K562 (cell line): ENCODE results near the gene CDCA4. TPM values are rescaled to one million over a fixed set of nuclear protein-coding genes. Genes with fewer than 3 reads are reported as not detected.
A peak's percentile ranks its signal among the peaks of the same experiment; 100 is the strongest.

ENCODE experiments used
- ATAC-seq: fragments of 200-7000 bp; cut with Tn5 transposase; 3 replicates; pipeline ENCODE4 v1.9.1; 2020; ENCODE audit warnings: moderate library complexity
- BruUV-seq: library from RNA; stranded (reverse); fragments of 400-500 nt; replicated peaks from 2 replicates; lab custom pipeline; 2021; lab: Mats Ljungman, UMichigan
- CTCF ChIA-PET: fragments of 300-600 bp; formaldehyde crosslinking; extraction: SDS; loops from one replicate; lab custom pipeline; 2021; ENCODE audit warnings: low intra/inter-chr PET ratio; lab: Yijun Ruan, JAX
- POLR2A ChIA-PET: fragments of 300-600, 350-650 bp; sonication (Branson Sonifier 250); formaldehyde crosslinking; extraction: SDS; loops from one replicate; lab custom pipeline; 2021; ENCODE audit warnings: antibody characterized with exemption, inconsistent platforms; lab: Yijun Ruan, JAX
- DNase-seq, 4 experiments: peaks; one replicate each; pipeline versions ENCODE4 v3.0.0 to v3.0.0-alpha.2; 2011 to 2018; ENCODE audit warnings: low spot score in 3 of 4, mixed read lengths in 3 of 4; ENCODE audit errors: extremely low read depth in 1 of 4
- FAIRE-seq: peaks from 2 replicates; lab custom pipeline; 2011; peaks lifted over from hg19 to GRCh38; lab: Jason Lieb, UNC
- H2AFZ ChIP-seq: 2 replicates; pipeline ENCODE4 v1.6.0; 2011; ENCODE audit warnings: low read depth, low read length, control low read depth, inconsistent platforms
- H3K27ac ChIP-seq: fragments of 200-600 bp; 3 replicates; pipeline ENCODE4 v1.8.0; 2011; ENCODE audit warnings: low read depth, mild to moderate bottlenecking, control low read depth, inconsistent platforms, low read length, moderate library complexity, mixed read lengths; ENCODE audit errors: extremely low read depth
- H3K27me3 ChIP-seq, 2 experiments: fragments of 300-600 bp in 1 of 2; 2 replicates in 1 of 2; 3 replicates in 1 of 2; pipeline versions ENCODE4 v1.6.0 to v1.8.0; 2011; ENCODE audit warnings: inconsistent platforms in 2 of 2, low read length in 2 of 2, mild to moderate bottlenecking in 1 of 2, mixed read lengths in 1 of 2, moderate library complexity in 1 of 2; ENCODE audit not compliant: control insufficient read depth in 2 of 2, insufficient read depth in 2 of 2
- H3K36me3 ChIP-seq: fragments of 300-600 bp; 3 replicates; pipeline ENCODE4 v1.8.0; 2011; ENCODE audit warnings: mild to moderate bottlenecking, low read length, inconsistent platforms; ENCODE audit not compliant: control insufficient read depth, insufficient read depth
- H3K4me1 ChIP-seq, 2 experiments: fragments of 200-600 bp in 1 of 2; replicated peaks in 1 of 2; 2 replicates in 1 of 2; 3 replicates in 1 of 2; pipeline versions ENCODE4 v1.5.1 to v1.8.0; 2011; ENCODE audit warnings: inconsistent platforms in 2 of 2, low read length in 2 of 2, mild to moderate bottlenecking in 1 of 2, mixed read lengths in 1 of 2, moderate library complexity in 1 of 2; ENCODE audit not compliant: control insufficient read depth in 2 of 2, insufficient read depth in 2 of 2
- H3K4me2 ChIP-seq: 2 replicates; pipeline ENCODE4 v1.6.1; 2011; ENCODE audit warnings: low read length, control low read depth, inconsistent platforms, mixed read lengths; ENCODE audit not compliant: insufficient read depth
- H3K4me3 ChIP-seq: fragments of 200-600 bp; sonication (generic), shearing (Covaris generic); 2 replicates; pipeline ENCODE4 v1.5.1; 2016; ENCODE audit warnings: control low read depth, inconsistent platforms
- H3K79me2 ChIP-seq: fragments of 200-600 bp; 3 replicates; pipeline ENCODE4 v1.8.0; 2011; ENCODE audit warnings: low read length, inconsistent platforms; ENCODE audit not compliant: control insufficient read depth, insufficient read depth
- H3K9ac ChIP-seq, 2 experiments: 2 replicates each; pipeline versions ENCODE4 v1.6.0 to v1.6.1; 2011; ENCODE audit warnings: low read depth in 2 of 2, low read length in 2 of 2, control low read depth in 1 of 2, inconsistent platforms in 1 of 2, mild to moderate bottlenecking in 1 of 2, mixed read lengths in 1 of 2; ENCODE audit not compliant: insufficient read depth in 1 of 2
- H3K9me1 ChIP-seq: one replicate; pipeline ENCODE4 v1.6.0; 2011; ENCODE audit warnings: inconsistent platforms, mild to moderate bottlenecking, low read length, moderate library complexity; ENCODE audit not compliant: control insufficient read depth, insufficient read depth
- H3K9me3 ChIP-seq: replicated peaks from 2 replicates; pipeline ENCODE4 v1.5.1; 2011; ENCODE audit warnings: low read depth, low read length, inconsistent platforms; ENCODE audit not compliant: control insufficient read depth, insufficient read depth
- H4K20me1 ChIP-seq: replicated peaks from 2 replicates; pipeline ENCODE4 v1.6.1; 2011; ENCODE audit warnings: low read length, inconsistent platforms, mixed read lengths; ENCODE audit not compliant: control insufficient read depth, insufficient read depth
- CREB1 ChIP-seq, 2 experiments: sonication (generic) in 1 of 2; formaldehyde crosslinking in 1 of 2; IDR thresholded peaks; 2 replicates each; pipeline versions ENCODE4 v1.6.1 to v1.8.0; 2012 to 2022; ENCODE audit warnings: inconsistent platforms in 1 of 2, mild to moderate bottlenecking in 1 of 2, missing genetic modification reagents in 1 of 2, moderate library complexity in 1 of 2
- CREM ChIP-seq: IDR thresholded peaks from 2 replicates; pipeline ENCODE4 v1.6.1; 2014; ENCODE audit warnings: antibody characterized with exemption, low read depth
- E2F3 ChIP-seq: fragments of 250-450 bp; sonication (Bioruptor Pico); IDR thresholded peaks from 2 replicates; pipeline ENCODE4 v1.4.0; 2020; ENCODE audit warnings: mild to moderate bottlenecking
- EWSR1 ChIP-seq: fragments of 450-650 bp; IDR thresholded peaks from 2 replicates; pipeline ENCODE4 v1.6.1; 2018; ENCODE audit warnings: borderline replicate concordance, mild to moderate bottlenecking, low read depth, moderate library complexity; ENCODE audit not compliant: partially characterized antibody
- FOXP1 ChIP-seq: sonication (generic); formaldehyde crosslinking; IDR thresholded peaks from 2 replicates; pipeline ENCODE4 v1.8.0; 2022; ENCODE audit warnings: mild to moderate bottlenecking, missing genetic modification reagents
- LARP7 ChIP-seq: fragments of 450-650 bp; IDR thresholded peaks from 2 replicates; pipeline ENCODE4 v1.6.1; 2016
- POLR2G ChIP-seq: fragments of 200-400 bp; formaldehyde crosslinking; IDR thresholded peaks from 2 replicates; pipeline ENCODE4 v1.6.1; 2017; ENCODE audit warnings: low read depth, mild to moderate bottlenecking, antibody characterized with exemption, low read length, moderate library complexity
- RFX7 ChIP-seq: fragments of 250-450 bp; sonication (Bioruptor Pico); IDR thresholded peaks from 2 replicates; pipeline ENCODE4 v1.5.1; 2021; ENCODE audit warnings: mild to moderate bottlenecking
- ZFP1 ChIP-seq: fragments of 450-650 bp; formaldehyde crosslinking; IDR thresholded peaks from 2 replicates; pipeline ENCODE4 v1.4.0; 2020; ENCODE audit warnings: mild to moderate bottlenecking, mixed read lengths
- ZNF24 ChIP-seq: fragments of 450-650 bp; IDR thresholded peaks from 2 replicates; pipeline ENCODE4 v1.6.1; 2016
- ZNF766 ChIP-seq: fragments of 200-800 bp; sonication (Bioruptor generic); conservative IDR thresholded peaks from 2 replicates; pipeline ENCODE4 v1.6.1; 2016; ENCODE audit warnings: missing genetic modification characterization, missing compliant biosample characterization
- WGBS: fragments of 100-300 bp; shearing (Covaris generic); methylation state at CpG from one replicate; pipeline ENCODE4 v1.1.6; 2016; ENCODE audit warnings: low coverage, mixed read lengths; ENCODE audit not compliant: insufficient coverage; ENCODE audit errors: missing lambda C conversion rate; 5-methylcytosine and 5-hydroxymethylcytosine counted together
- in situ Hi-C: fragments of 300-500 bp; cut with MboI; formaldehyde crosslinking; loops from 4 replicates; pipeline ENCODE4 v1.15.0; 2018; ENCODE audit warnings: inconsistent platforms, mixed read lengths
- intact Hi-C: fragments of 100-400 bp; cut with micrococcal nuclease; formaldehyde crosslinking; loops from 2 replicates; pipeline ENCODE4 v1.14.2; 2022
- polyA plus RNA-seq, 8 experiments: library from polyadenylated mRNA; depleted of rRNA in 4 of 8; stranded (reverse) in 5 of 8; unstranded in 3 of 8; fragments of >200 nt; fragmentation: Nextera tagmentation in 2 of 8; fragmentation: Illumina TruSeq in 1 of 8; extraction: Ambion mirVana in 2 of 8; extraction: Trizol in 1 of 8; gene quantifications; 2 replicates each; pipeline versions ENCODE4 v1.2.1 to v1.2.3, GENCODE V29; 2011 to 2014; ENCODE audit warnings: inconsistent platforms in 1 of 8, missing spikeins in 1 of 8
- total RNA-seq, 7 experiments: library from RNA; depleted of rRNA in 6 of 7; stranded (reverse); fragments of >200 nt in 6 of 7; fragmentation: Illumina TruSeq in 2 of 7; extraction: Trizol in 2 of 7; gene quantifications; 2 replicates each; pipeline versions ENCODE4 v1.2.1 to v1.2.3, GENCODE V29; 2011 to 2021; ENCODE audit warnings: low replicate concordance in 1 of 7
- TF ChIP-seq, protein P1 (sequence below): fragments of 250-450 bp; sonication (Bioruptor Pico); IDR thresholded peaks from 2 replicates; pipeline ENCODE4 v1.4.0; 2020; ENCODE audit warnings: mild to moderate bottlenecking, moderate library complexity
- TF ChIP-seq, protein P2 (sequence below): fragments of 200-800 bp; sonication (Bioruptor generic); IDR thresholded peaks from 2 replicates; pipeline ENCODE4 v1.6.1; 2017; ENCODE audit warnings: missing genetic modification characterization, missing compliant biosample characterization
- TF ChIP-seq, protein P3 (sequence below): fragments of 450-650 bp; IDR thresholded peaks from 2 replicates; pipeline ENCODE4 v1.6.1; 2016; ENCODE audit warnings: borderline replicate concordance

Gene CDCA4
- total and polyA plus RNA-seq, 9 of the 15 experiments (the other 6 are each of a cell fraction or from before 2014, with no cell fraction given) = 6.6 to 44.2 (median 23.0) TPM

DNA sequence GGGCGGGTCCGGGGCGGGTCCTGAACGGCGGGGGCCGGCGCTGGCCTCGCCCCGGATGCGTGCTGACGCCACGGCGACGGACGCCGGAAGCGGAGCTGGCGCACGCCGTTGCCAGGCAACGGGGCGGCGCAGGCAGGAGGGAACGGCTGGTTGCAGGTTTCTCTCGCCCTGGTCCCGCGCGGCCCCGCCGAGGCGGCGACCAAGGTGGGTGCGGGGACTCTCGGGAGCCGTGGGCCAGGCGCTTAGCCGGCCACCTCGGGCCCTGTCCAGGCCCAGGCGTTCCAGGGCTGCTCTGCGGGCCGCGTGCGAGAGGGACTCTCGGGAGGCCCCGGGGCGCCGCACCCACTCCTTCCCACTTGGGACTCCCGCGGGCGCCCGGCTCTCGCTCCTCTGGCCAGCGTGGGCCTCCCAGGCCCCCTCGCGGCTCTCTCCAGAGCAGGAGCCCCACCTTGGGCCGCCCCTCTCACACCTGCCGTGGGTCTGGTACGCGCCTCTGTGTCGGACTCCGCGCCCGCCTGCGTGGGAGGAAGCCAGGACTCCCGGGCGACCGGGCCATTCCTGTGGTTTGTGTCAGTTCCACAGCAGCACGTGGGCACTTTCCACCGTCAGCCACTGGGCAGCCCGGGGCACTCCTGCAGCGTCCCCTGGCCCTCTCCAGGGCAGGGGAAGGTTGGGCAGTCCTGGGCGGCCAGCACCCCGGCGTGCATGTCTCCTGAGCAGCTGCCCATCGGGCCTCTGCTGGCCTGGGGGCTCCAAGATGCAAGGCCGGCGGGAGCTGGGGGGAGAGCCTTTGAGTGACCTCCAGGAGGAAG lies 35.0 kb downstream of the CDCA4 start, which contains the start of gene CLBA1:
CLBA1 (plus strand) TSS at position 114 of the 812 bp plus-strand sequence; CDS start at position 758, 644 bp downstream.
- ChIA-PET CTCF (interaction anchor here (1.5 kb wide), 1 partner anchor 10 kb away, joined by 3 read pairs; no protein-coding TSS in a partner anchor), POLR2A (no interaction called here)
- peak within 1 kb of the TSS; percentile 64 for H2AFZ ChIP-seq
- no peaks in the 10 kb centered on the region for H3K9me1 ChIP-seq
- intact Hi-C loops (no loop called here), in situ Hi-C loops (no loop called here)
- peak within 1 kb of the TSS; percentile 66 for H3K4me2 ChIP-seq
- TSS peak; percentile 75 for BruUV-seq
- H3K9ac ChIP-seq = peak within 1 kb of the TSS; percentile 67 to 88; a peak in 3 of 4 replicates
- no peaks in the 10 kb centered on the region for H3K9me3 ChIP-seq
- H3K27me3 ChIP-seq = no peaks in the 10 kb centered on the region
- no peaks in the 10 kb centered on the region; the same call in 2 of the 3 replicates for H3K79me2 ChIP-seq
- WGBS = 3% methylated on average over 19 of the region's 77 CpGs
- H3K4me1 ChIP-seq = peaks cover 0 to 39% of the 10 kb centered on the region in 2 experiments; a peak in 3 of 5 replicates
- ATAC-seq (peak; percentile 96), FAIRE-seq (no peak), DNase-seq (peak; percentile 91 to 94 (median 92))
- no peaks in the 10 kb centered on the region; the same call in 1 of the 2 replicates for H4K20me1 ChIP-seq
- H3K27ac ChIP-seq = peak within 1 kb of the TSS; percentile 62; the same call in 2 of the 3 replicates
- H3K36me3 ChIP-seq = no peaks in the 10 kb centered on the region
- H3K4me3 ChIP-seq = peak within 1 kb of the TSS; percentile 63
- TF ChIP-seq LARP7 (no peak), CREM (peak; percentile 85), ZFP1 (CRISPR knock-in tag) (no peak), EWSR1 (no peak), FOXP1 (CRISPR knock-in tag) (no peak), RFX7 (no peak), ZNF766 (CRISPR knock-in tag) (no peak), E2F3 (CRISPR knock-in tag) (no peak), CREB1 (IDR thresholded peaks at IDR 0.05) (peak; percentile 76), CREB1 (CRISPR knock-in tag; IDR thresholded peaks at IDR 0.05) (peak; percentile 64; the same call in 1 of the 2 replicates), POLR2G (peak; percentile 30), ZNF24 (no peak)
- TF ChIP-seq, protein P1, sequence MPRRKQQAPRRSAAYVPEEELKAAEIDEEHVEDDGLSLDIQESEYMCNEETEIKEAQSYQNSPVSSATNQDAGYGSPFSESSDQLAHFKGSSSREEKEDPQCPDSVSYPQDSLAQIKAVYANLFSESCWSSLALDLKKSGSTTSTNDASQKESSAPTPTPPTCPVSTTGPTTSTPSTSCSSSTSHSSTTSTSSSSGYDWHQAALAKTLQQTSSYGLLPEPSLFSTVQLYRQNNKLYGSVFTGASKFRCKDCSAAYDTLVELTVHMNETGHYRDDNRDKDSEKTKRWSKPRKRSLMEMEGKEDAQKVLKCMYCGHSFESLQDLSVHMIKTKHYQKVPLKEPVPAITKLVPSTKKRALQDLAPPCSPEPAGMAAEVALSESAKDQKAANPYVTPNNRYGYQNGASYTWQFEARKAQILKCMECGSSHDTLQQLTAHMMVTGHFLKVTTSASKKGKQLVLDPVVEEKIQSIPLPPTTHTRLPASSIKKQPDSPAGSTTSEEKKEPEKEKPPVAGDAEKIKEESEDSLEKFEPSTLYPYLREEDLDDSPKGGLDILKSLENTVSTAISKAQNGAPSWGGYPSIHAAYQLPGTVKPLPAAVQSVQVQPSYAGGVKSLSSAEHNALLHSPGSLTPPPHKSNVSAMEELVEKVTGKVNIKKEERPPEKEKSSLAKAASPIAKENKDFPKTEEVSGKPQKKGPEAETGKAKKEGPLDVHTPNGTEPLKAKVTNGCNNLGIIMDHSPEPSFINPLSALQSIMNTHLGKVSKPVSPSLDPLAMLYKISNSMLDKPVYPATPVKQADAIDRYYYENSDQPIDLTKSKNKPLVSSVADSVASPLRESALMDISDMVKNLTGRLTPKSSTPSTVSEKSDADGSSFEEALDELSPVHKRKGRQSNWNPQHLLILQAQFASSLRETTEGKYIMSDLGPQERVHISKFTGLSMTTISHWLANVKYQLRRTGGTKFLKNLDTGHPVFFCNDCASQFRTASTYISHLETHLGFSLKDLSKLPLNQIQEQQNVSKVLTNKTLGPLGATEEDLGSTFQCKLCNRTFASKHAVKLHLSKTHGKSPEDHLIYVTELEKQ (CRISPR knock-in tag) = no peak
- TF ChIP-seq, protein P2, sequence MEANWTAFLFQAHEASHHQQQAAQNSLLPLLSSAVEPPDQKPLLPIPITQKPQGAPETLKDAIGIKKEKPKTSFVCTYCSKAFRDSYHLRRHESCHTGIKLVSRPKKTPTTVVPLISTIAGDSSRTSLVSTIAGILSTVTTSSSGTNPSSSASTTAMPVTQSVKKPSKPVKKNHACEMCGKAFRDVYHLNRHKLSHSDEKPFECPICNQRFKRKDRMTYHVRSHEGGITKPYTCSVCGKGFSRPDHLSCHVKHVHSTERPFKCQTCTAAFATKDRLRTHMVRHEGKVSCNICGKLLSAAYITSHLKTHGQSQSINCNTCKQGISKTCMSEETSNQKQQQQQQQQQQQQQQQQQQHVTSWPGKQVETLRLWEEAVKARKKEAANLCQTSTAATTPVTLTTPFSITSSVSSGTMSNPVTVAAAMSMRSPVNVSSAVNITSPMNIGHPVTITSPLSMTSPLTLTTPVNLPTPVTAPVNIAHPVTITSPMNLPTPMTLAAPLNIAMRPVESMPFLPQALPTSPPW (CRISPR knock-in tag) = peak; percentile 70
- TF ChIP-seq, protein P3, sequence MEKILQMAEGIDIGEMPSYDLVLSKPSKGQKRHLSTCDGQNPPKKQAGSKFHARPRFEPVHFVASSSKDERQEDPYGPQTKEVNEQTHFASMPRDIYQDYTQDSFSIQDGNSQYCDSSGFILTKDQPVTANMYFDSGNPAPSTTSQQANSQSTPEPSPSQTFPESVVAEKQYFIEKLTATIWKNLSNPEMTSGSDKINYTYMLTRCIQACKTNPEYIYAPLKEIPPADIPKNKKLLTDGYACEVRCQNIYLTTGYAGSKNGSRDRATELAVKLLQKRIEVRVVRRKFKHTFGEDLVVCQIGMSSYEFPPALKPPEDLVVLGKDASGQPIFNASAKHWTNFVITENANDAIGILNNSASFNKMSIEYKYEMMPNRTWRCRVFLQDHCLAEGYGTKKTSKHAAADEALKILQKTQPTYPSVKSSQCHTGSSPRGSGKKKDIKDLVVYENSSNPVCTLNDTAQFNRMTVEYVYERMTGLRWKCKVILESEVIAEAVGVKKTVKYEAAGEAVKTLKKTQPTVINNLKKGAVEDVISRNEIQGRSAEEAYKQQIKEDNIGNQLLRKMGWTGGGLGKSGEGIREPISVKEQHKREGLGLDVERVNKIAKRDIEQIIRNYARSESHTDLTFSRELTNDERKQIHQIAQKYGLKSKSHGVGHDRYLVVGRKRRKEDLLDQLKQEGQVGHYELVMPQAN = no peak
